ENCODE results near the gene NDUFS6. TPM values are rescaled to one million over a fixed set of nuclear protein-coding genes. Genes with fewer than 3 reads are reported as not detected.
A peak's percentile ranks its signal among the peaks of the same experiment; 100 is the strongest.

Gene NDUFS6
- total RNA-seq, 1 donor from 2014 or later: 37.6 TPM

DNA sequence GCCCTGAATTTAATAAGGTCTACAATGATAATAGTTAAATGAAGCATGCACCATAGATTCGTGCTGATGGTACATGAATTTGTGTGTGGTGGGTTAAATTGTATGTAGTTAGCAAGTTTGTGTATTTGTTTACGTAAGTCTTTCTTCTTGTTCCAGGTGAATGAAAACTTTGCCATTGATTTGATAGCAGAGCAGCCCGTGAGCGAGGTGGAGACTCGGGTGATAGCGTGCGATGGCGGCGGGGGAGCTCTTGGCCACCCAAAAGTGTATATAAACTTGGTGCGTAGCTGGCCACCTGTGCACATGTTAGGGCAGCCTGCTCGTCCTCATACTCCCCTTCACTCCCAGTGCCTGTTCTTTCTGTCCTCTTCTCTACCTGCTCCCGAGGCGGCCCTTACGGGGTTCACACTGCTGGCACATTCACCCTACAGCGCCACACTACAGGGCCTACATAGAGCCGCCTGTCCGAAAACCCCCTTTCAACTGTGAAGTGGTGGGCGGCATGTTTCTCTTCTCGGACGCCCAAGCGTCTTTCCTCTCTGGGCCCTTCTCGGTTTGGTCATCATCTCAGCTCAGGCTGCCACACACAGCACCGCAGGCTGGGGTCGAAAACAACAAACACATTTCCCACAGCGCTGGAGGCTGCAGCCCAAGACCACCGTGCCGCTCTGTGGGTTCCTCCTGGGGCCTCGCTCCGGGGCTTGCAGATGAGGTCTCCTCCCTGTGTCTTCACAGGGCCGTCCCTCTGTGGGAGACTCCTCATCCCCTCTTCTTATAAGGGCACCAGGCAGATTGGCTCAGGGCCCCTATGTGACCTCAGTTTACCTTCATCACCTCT, 13.2 kb downstream of the NDUFS6 start:
- Histone ChIP-seq H3K27me3 (ENCODE audit: insufficient read depth, low read length) (no peaks in the 10 kb centered on the region), H3K9ac (ENCODE audit: low read length) (no peak overlapping the region), H3K4me2 (ENCODE audit: low read length) (no peak overlapping the region), H4K20me1 (ENCODE audit: insufficient read depth, low read length) (peaks cover 22% of the 10 kb centered on the region), H3K4me3 (ENCODE audit: insufficient read depth, low read depth, low read length) (no peak overlapping the region), H3K9me3 (ENCODE audit: insufficient read depth, low read depth, low read length) (no peaks in the 10 kb centered on the region), H3K4me1 (ENCODE audit: insufficient read depth, low read length) (no peaks in the 10 kb centered on the region), H3K36me3 (ENCODE audit: insufficient read depth, low read length) (peaks cover 32% of the 10 kb centered on the region), H3K27ac (ENCODE audit: low read depth, low read length) (no peak overlapping the region), H3K79me2 (ENCODE audit: insufficient read depth, low read length) (peaks cover 29% of the 10 kb centered on the region), H2AFZ (ENCODE audit: low read depth, low read length) (no peak overlapping the region)
- Mint-ChIP-seq H3K4me3 (ENCODE audit: unreplicated experiment) (no peak overlapping the region), H3K36me3 (ENCODE audit: low read depth, unreplicated experiment) (peaks cover 58% of the 10 kb centered on the region), H3K4me1 (ENCODE audit: low read depth, unreplicated experiment) (peaks cover 13% of the 10 kb centered on the region), H3K9me3 (ENCODE audit: unreplicated experiment) (peaks cover 4% of the 10 kb centered on the region), H3K27ac (ENCODE audit: unreplicated experiment) (peak overlapping the region; percentile 84), H3K27me3 (ENCODE audit: low read depth, unreplicated experiment) (no peaks in the 10 kb centered on the region)
- FAIRE-seq (no peak), DNase-seq (ENCODE audit: low read depth) (no peak)
- TF ChIP-seq, protein P1, sequence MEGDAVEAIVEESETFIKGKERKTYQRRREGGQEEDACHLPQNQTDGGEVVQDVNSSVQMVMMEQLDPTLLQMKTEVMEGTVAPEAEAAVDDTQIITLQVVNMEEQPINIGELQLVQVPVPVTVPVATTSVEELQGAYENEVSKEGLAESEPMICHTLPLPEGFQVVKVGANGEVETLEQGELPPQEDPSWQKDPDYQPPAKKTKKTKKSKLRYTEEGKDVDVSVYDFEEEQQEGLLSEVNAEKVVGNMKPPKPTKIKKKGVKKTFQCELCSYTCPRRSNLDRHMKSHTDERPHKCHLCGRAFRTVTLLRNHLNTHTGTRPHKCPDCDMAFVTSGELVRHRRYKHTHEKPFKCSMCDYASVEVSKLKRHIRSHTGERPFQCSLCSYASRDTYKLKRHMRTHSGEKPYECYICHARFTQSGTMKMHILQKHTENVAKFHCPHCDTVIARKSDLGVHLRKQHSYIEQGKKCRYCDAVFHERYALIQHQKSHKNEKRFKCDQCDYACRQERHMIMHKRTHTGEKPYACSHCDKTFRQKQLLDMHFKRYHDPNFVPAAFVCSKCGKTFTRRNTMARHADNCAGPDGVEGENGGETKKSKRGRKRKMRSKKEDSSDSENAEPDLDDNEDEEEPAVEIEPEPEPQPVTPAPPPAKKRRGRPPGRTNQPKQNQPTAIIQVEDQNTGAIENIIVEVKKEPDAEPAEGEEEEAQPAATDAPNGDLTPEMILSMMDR (IDR thresholded peaks at IDR 0.05; ENCODE audit: insufficient read depth, low read depth, low read length): no peak
- TF ChIP-seq EZH2 (IDR thresholded peaks at IDR 0.05; ENCODE audit: insufficient read depth, low read length): no peak

DNA sequence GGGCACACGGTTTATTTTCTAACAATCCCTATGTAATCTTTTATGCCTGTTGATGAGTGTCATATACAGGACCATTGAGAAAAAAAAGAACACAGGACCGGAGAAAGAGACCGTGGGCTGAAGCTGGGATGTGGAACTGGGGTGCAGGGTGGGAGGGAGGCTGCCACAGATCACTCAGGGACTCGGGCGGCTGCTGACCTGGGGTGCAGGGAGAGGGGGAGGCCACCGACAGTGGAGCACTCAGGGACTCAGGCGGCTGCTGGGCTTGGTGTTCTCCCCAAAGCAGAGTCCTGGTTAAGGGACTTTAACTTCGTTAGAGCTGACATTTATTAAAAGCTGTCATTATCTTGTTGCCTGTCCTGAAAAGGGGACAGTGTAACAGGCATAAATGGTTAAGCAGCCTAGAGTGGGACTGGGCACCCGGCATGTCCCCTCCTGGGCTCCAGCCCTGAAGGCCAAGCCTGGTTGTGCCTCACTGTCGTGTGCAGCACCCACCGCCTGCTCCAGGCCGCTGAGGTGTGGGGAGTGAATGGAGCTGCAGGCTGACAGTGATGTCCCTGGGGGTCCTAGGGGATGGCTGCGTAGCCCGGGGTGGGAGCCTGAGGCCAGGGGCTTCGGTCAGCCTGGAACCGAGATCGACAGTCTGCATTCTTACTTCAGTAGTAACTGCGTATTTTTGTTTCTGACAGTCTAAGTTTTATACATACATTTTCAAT, 14.0 kb downstream of the NDUFS6 start:
- TF ChIP-seq EZH2 (IDR thresholded peaks at IDR 0.05; ENCODE audit: insufficient read depth, low read length): no peak
- TF ChIP-seq, protein P1 (IDR thresholded peaks at IDR 0.05; ENCODE audit: insufficient read depth, low read depth, low read length): no peak
- Histone ChIP-seq H3K4me1 (ENCODE audit: insufficient read depth, low read length) (no peaks in the 10 kb centered on the region), H3K4me3 (ENCODE audit: insufficient read depth, low read depth, low read length) (no peak overlapping the region), H3K79me2 (ENCODE audit: insufficient read depth, low read length) (peaks cover 20% of the 10 kb centered on the region), H3K27me3 (ENCODE audit: insufficient read depth, low read length) (no peaks in the 10 kb centered on the region), H2AFZ (ENCODE audit: low read depth, low read length) (no peak overlapping the region), H3K9ac (ENCODE audit: low read length) (no peak overlapping the region), H3K36me3 (ENCODE audit: insufficient read depth, low read length) (peaks cover 32% of the 10 kb centered on the region), H3K9me3 (ENCODE audit: insufficient read depth, low read depth, low read length) (no peaks in the 10 kb centered on the region), H3K4me2 (ENCODE audit: low read length) (no peak overlapping the region), H3K27ac (ENCODE audit: low read depth, low read length) (no peak overlapping the region), H4K20me1 (ENCODE audit: insufficient read depth, low read length) (peaks cover 19% of the 10 kb centered on the region)
- DNase-seq (ENCODE audit: low read depth) (no peak), FAIRE-seq (no peak)
- peaks cover 13% of the 10 kb centered on the region for H3K4me1 Mint-ChIP-seq (ENCODE audit: low read depth, unreplicated experiment)
- H3K4me3 Mint-ChIP-seq (ENCODE audit: unreplicated experiment): no peak overlapping the region
- H3K27ac Mint-ChIP-seq (ENCODE audit: unreplicated experiment): no peak overlapping the region
- peaks cover 4% of the 10 kb centered on the region for H3K9me3 Mint-ChIP-seq (ENCODE audit: unreplicated experiment)
- no peaks in the 10 kb centered on the region for H3K27me3 Mint-ChIP-seq (ENCODE audit: low read depth, unreplicated experiment)
- peaks cover 57% of the 10 kb centered on the region for H3K36me3 Mint-ChIP-seq (ENCODE audit: low read depth, unreplicated experiment)

Measured in astrocyte (in vitro differentiated cells and primary cell).